Hematopoietic multipotent progenitor cell treated with erythropoietin and hydrocortisone succinate and interleukin-3 and kit ligand, for 4 days (in vitro differentiated cells): Measurements from ENCODE around the gene KLC1.

Source experiments
- DNase-seq: peaks from one replicate; pipeline ENCODE4 v3.0.0-alpha.2; 2015

The KLC1 gene

DNA sequence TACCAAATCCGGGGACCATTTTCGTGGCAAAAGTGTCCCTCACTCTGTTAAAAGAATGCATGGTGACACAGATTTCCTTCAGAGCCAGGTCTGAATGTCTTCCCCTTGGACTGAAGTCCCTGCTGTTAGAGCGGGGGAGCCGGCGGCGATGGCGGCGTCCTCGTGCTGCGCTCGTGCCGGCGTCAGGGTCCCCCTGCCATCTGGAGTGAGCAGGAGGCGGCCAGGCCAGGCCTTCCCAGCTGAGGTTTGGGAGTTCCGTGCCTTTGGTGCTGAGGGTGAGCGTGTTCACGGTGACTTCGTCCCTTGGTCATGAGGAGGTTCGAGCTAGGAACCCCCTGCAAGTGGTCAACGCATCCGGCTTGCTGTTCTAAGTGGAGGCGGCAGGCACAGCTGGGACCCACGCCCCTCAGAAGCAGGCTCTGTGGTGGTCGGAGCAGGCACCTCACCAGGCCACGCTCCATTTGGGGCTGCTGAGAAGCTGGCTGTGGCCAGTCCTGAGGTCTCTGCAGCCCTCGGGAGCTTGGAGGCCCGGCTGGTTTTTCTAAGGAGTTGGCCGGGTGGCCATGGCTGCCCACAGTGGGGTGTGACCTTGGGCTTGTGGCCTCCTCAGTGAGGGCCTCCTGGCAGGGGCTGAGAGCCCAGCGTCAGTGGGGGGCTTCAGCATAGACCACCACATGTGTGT, 96.1 kb downstream of the KLC1 start:
- no peak for DNase-seq

DNA sequence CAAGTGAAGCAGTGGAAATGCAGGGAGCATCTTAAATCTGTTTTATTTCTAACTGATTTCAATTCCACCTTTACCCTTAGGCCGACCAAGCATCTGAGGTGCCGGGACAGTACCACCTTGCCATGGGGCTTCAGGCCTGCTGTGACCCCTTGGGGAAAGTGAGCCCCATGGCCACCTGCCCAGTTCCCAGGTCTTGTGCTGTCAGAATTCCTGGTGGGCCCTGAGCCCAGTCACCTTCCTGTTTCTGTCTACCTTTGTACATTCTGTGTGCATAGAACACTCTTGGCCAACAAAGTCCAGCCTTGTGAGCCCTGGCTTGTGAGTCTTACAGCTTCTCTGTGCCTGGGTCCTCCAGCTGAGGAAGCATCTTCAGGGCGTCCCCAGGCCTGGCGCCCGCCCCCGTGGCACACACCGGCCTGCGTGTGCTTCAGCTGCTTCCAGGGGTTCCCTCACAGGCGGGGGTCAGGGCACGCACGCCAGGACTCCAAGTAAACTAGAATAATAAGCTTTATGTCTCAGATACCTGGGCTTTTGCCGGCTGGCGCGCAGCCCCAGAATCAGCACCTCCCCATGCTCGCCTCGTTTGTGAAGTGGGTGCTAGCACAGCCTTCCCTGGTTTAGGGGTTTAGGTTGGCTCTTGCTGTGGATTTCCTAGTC, 96.9 kb downstream of the KLC1 start:
- DNase-seq = no peak

- no peak for DNase-seq
Measured at GRCh38 chr14:103726474-103726873, 97.5 kb downstream of the KLC1 start.

GRCh38 chr14:103727313-103727980, 98.4 kb downstream of the KLC1 start:
- DNase-seq = peak; percentile 42

- DNase-seq = no peak
Measured at GRCh38 chr14:103728141-103728540, 99.1 kb downstream of the KLC1 start.

- DNase-seq = no peak
Measured at GRCh38 chr14:103728721-103729120, 99.7 kb downstream of the KLC1 start.

DNA sequence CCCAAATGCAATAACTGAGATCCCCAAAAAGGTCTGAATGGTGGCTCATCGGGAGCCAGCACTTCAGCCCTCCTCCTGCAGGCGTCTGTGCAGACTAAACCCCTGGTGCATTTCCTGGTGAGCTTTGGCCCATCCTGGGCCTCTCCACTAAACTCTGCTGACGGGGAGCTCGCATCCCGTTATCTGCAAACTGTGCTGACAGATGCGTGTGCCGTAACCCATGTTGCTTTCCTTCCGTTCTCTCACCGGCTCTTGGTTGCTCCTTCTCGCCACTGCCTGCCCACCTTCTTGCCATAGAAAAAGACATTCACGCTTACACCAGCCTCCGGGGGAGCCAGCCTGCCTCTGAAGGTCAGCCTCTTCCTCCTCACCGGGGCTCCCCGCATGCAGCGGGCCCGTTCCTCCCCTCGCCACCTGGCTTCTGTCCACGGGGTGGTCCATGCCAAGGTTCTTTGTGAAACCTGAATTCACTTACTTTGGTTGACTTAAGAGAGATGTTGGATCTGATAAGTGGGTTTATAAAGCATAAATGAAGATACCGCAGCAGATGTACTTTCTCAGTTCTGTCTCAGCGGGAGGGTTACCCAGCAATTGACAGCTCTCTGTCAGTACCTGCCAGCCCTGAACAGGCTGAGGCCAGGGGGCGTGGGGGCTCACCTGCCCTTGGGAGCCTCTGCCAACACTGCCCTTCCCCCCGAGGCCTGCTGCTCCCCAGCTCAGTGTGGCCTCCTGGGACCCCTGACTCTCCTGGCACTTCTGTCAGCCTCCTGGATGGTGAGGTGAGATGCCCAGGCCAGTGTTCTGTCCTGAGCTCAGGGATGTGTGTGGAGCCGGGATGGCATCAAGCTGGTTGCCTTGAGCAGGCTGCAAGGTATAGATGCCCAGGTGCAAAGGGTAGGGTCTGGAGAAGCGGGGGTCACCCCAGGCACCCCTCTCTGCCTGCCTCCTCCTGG, 100.8 kb downstream of the KLC1 start:
- peak; percentile 84 for DNase-seq

DNA sequence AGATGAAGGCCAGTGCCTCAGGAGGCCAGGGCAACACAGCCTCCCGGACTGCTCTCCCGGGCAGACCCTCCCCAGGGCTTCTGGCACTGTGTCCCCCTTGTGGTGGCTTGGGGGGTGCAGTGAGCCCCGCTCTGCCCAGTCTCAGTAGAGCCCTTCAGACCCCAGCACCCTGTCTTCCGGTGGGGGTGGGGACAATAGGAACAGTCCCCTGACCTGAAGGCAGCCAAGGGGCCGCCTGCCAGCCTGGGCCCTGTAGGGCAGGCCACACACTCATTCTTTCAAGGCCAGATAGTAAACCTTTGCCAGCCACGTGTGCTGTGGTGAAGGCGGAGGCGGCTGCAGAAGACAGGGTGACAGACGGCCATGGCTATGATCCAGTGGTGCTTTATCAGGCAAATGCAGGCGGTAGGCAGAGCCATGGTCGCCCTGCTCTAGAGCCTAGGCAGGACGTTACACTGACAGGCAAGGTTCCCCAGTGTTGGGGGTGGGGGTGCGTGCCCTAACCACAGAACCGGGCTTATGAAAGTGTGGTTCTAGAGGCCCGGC, 101.6 kb downstream of the KLC1 start:
- DNase-seq = peak; percentile 98

DNA sequence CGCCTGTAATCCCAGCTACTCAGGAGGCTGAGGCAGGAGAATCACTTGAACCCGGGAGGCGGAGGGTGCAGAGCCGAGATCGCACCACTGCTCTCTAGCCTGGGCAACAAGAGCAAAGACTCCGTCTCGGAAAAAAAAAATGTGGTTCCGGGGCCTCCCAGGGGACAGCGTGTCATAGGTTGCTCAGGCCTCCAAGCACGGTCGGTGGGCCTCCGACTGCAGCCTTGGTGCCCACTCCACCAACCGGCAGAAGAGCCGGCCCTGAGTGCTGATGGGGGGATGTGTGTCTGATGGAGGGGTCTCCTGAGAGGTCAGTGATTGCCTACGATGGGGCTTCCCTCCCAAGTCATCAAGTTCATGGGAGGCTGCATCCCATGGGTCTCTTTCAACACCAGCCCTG, 102.5 kb downstream of the KLC1 start:
- no peak for DNase-seq

DNA sequence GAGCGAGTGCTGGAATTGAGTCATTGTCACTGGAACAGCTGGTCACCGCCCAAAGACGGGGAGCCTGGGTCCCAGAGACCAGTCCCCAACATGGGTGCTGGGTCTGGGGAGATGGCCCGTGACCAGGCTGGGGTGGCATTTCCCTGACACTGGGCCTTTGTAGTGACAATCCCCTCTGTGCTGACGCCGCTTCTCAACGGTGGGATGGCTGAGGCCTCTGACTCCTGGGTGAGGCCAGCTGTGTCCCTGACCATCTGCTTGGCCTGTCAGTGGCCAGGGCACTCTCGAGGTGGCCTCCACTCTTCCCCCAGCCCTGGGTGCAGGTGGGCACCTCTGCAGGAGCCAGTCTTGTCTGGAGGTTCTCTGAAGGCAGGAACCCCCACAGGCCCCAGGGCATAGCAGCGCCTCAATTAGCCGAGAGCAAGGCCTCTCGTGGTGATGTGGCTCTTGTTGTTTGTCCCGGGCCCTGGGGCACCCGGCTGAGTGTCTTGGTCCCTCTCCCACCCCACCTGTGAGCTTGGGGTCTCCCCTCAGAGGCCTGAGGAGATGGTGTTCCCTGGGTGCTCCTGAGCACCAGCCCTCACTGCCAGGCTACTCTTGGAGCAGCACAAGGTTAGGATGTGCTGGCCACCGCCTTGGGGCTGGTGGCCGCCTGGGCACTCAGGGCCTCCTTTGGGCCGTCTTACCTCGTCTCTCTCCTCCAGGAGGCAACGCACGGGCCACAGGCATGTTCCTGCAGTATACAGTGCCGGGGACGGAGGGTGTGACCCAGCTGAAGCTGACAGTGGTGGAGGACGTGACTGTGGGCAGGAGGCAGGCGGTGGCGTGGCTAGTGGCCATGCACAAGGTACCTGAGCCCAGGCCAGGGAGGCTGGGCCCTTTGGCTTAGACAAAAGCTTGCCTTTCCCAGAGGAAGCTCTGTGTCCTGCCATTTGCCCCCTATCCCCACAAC, 103.2 kb downstream of the KLC1 start:
- no peak for DNase-seq

DNA sequence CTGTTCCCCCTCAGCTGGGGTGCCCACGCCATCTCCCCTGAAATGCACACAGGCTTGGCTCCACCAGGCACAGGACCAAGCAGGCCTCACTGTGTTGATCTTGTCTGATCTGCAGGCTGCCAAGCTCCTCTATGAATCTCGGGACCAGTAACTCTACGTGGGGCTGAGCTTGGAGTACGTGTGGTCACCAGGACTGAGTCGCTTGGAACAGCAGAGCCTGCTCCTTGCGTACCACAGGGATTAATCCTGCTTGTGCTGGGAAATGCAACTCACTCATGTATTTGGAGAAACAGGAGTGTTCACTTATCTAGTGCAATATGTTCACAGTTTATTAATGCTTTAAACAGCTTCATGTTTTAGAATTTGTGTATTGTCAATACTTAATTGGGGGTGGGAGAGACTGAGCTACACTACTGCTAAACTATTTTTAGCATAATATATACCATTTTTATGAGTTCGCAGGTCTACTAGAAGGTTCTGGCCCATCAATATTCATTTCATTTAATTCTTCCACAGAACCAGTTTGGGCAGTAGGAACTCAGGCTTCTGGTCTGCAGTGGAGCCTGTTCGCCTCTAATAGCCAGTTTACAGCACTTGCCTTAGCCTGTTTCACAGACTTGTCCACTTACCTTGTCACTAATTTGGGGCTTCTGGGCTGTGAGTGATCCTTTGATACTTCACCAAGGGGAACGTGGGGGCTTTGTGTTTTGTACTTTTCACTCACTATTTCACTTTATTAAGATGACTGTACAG, 104.0 kb downstream of the KLC1 start:
- DNase-seq = no peak

DNA sequence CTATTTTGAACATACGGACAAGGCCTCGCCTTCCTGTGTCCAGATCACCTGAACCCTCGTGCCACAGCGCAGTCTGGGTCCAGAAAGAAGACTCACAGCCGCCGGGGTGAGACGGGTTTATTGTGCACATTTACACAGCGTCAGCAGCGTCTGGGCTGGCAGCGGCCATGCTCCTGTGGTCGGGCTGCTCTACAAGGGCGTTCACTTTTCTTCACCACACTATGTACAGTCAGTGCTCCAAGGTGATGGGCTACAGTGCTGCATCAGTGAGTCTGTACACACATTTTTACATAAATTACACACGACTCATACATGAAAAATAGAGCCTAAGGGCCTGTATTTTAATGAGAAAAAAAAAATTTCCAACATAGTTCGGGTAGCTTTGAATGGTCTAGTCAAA, 104.6 kb downstream of the KLC1 start:
- DNase-seq = no peak

DNA sequence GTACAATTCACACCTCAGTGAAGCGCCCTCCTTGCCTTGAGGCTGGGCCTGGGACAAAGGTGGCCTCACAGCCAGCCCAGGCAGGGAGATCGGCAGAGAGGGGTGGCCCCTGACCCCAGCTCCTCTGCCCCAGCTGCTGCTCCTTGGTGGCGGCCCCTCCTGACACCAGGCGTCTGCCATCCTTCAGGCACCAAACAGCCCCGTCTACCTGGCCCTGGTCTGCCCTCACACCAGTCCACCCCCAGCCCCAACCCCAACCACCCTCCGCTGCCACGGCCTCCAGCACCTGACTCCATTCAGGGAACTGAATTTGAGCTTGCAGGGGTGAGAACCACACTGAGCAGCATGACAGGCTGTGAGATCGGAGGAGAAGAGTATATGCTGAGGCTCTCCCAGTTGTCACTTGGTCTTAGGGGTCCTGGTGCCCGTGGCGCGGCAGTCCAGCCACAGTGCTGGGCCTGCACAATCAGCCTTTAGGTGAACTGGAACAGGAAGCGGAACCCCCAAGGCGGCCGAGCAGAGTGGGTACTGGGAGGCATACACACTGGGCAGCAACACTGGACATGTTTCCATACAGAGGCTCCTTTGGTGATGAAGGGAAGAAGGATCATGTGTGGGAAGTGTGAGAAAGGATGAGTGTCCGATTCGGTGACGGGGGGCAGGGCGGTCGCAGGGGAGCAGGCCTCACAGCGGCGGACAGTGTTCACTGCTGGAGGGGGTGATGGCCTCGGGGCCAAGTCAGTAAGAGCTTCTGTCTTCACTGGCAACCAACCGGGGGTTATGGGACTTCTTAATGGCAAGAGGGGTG, 105.3 kb downstream of the KLC1 start:
- no peak for DNase-seq

DNA sequence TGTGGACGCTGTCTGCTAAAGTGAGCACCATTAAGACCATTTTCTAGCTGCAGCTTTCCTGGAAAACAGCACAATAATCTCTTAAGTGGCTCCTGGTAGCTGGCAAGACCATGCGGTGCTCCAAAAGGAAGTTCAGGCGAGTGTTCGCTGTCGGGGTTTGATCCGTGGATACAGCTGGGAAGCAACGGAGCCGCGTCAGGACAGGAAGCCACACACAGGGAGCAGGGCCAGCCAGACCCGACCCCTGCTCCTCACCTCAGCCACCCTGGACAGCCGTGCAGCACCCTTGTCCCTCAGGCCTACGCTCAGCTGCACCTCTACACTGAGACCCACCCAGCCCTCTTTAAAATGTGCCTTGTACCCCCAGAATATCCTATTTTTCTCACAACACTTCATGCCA, 106.0 kb downstream of the KLC1 start:
- DNase-seq = no peak

DNA sequence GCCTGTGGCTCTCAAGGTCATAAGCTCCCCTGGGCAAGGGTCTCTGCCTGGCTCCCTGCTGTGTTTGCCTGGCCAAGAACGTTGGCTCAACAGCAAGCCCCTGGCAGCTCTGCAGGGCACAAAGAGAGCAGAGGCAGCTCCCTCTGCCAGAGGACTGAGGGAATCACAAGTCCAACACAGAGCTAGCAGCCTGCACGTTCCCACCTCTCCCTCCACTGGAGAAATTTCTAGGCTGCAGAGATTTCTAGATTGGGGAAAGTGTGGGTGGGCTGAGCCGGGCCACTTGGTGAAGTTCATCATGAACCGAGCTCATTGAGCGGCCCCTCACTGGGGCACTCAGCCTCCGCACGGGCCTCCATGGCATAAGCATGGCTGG, 106.4 kb downstream of the KLC1 start:
- DNase-seq = no peak

DNA sequence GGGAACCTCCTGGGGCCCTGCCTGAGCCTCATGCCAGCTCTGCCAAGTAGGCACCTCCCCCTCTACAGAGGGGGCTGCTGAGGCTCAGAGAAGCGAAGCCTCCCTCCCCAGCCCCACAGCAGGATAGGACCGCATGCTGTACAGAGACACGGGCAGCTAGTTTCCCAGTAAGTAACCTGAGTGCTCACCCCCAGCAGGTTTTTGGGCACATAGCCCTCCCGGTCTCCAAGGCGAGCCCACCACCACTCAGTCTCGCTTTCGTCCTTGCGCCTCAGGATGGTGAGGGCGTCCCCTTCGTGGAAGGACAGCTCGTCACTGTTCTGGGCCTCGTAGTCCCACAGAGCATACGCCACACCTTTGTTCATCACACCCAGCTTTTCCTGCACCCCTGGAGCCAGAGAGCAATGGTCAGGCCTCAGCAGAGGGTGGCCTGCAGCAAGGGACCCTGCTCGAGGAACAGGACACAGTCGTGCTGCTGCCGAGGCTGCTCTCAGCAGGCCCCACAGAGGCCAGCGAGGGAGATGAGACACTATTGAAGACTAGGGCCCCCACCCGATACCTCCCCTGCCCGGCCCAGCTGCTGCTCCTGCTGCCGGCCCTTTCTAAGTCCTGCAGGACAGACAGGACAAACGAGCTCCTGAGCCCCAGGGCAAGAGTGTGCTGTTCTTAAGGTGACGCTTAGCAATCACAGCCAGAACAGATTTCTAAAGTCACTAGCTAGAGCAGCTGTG, 107.0 kb downstream of the KLC1 start:
- DNase-seq = no peak

DNA sequence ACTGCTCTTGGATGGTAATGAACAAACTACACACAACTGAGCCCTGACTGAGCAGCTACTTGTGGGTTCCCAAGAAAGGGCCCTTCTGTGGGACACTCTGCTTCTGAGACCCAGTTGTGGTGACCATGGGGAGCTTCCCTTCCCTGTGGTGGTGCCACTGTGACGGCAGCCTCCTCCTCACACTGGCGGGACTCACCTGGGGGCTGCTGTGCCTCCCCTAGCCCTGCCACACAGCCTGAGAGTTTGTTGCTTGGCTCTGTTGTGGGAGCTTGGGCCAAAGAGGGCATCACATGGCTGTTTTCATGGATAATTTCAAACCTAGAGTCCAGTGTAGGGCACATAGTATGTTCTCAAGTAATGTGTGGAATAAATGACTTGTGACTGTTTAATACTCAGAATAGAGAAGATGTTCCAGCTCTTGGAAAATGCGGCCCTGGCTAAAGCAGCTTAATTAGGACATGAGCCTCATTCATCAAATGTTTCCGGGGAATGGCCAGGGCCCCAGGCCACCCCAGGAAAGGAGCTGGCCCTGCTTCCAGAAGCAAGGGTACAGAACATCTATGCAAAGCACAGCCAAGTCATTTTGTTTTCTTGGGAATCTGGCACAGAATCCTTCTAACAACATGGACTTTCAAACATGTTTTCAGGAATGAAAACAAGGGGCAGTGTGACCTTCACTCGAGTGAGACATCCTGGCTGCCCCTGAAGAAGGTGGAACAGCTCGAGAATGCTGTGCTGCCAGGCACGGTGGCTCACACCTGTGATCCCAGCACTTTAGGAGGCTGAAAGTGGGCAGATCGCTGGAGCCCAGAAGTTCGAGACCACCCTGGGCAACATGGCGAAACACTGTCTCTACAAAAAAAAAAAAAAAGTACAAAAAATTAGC, 107.8 kb downstream of the KLC1 start:
- DNase-seq = no peak

DNA sequence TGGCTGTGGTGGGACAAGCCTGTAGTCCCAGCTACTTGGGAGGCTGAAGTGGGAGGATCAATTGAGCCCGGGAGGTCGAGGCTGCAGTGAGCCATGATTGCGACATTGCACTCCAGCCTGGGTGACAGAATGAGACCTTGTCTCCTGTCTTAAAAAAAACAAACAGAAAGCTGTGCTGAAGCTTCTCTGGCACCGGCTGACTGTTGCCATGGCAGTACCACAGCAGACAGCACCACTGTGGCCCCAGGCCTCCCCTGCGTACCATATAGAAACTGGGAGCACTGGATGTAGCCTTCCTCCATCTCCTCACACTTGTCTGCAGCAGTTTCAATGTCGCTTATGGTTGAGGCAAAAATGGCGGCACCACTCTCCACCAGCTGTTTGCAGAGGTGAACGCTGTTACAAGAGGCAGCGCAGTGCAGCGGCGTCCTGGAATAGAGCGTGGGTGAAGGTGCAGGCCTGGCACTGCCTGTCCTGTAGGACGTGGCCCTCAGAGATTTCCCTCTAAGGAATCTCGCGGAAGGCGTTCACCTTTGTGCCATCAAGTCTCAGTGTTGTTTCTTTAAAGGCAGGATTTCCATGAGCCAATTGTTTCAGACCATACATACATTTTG, 108.5 kb downstream of the KLC1 start:
- no peak for DNase-seq
